H9 (cell line): Measurements from ENCODE around the gene RBPJ. TPM values are rescaled to one million over a fixed set of nuclear protein-coding genes. Genes with fewer than 3 reads are reported as not detected.

ENCODE experiments used
- DNase-seq: peaks from one replicate; pipeline ENCODE4 v3.0.0-alpha.2; 2017
- H2AFZ ChIP-seq: one replicate; pipeline ENCODE4 v1.6.1; 2013; ENCODE audit warnings: mild to moderate bottlenecking, low read length, control low read depth, moderate library complexity
- H2AK5ac ChIP-seq: 2 replicates; pipeline ENCODE4 v1.6.1; 2013; ENCODE audit warnings: low read length, control low read depth, mixed read lengths; ENCODE audit not compliant: insufficient read length
- H2BK120ac ChIP-seq: one replicate; pipeline ENCODE4 v1.6.1; 2013; ENCODE audit warnings: low read depth, mild to moderate bottlenecking, low read length, control low read depth, inconsistent platforms; ENCODE audit not compliant: poor library complexity, severe bottlenecking
- H2BK12ac ChIP-seq: 2 replicates; pipeline ENCODE4 v1.6.1; 2013; ENCODE audit warnings: low read length, control low read depth, mixed read lengths, low read depth; ENCODE audit not compliant: insufficient read length
- H2BK15ac ChIP-seq: 2 replicates; pipeline ENCODE4 v1.6.1; 2013; ENCODE audit warnings: low read depth, low read length, control low read depth
- H2BK20ac ChIP-seq: one replicate; pipeline ENCODE4 v1.6.1; 2013; ENCODE audit warnings: low read depth, mild to moderate bottlenecking, low read length, control low read depth, inconsistent platforms; ENCODE audit not compliant: poor library complexity, severe bottlenecking
- H2BK5ac ChIP-seq: 2 replicates; pipeline ENCODE4 v1.6.1; 2013; ENCODE audit warnings: low read length, control low read depth, mixed read lengths; ENCODE audit not compliant: insufficient read length
- H3K14ac ChIP-seq: 2 replicates; pipeline ENCODE4 v1.6.1; 2013; ENCODE audit warnings: low read length, control low read depth; ENCODE audit not compliant: insufficient read depth
- H3K18ac ChIP-seq: 2 replicates; pipeline ENCODE4 v1.6.1; 2013; ENCODE audit warnings: low read depth, mild to moderate bottlenecking, mixed read lengths, low read length, control low read depth; ENCODE audit not compliant: insufficient read length
- H3K23ac ChIP-seq: 2 replicates; pipeline ENCODE4 v1.6.1; 2013; ENCODE audit warnings: low read length, control low read depth, mixed read lengths, low read depth; ENCODE audit not compliant: insufficient read length
- H3K23me2 ChIP-seq: 2 replicates; pipeline ENCODE4 v1.6.1; 2013; ENCODE audit warnings: low read depth, mild to moderate bottlenecking, mixed read lengths, low read length, control low read depth; ENCODE audit not compliant: insufficient read length, poor library complexity, severe bottlenecking
- H3K27ac ChIP-seq: 2 replicates; pipeline ENCODE4 v1.5.1; 2013; ENCODE audit warnings: low read length, control low read depth, mixed read lengths, low read depth; ENCODE audit not compliant: insufficient read length
- H3K27me3 ChIP-seq: 2 replicates; pipeline ENCODE4 v1.6.1; 2013; ENCODE audit warnings: low read length, control low read depth, inconsistent platforms; ENCODE audit not compliant: insufficient read depth
- H3K4ac ChIP-seq: 2 replicates; pipeline ENCODE4 v1.6.1; 2013; ENCODE audit warnings: low read depth, mild to moderate bottlenecking, control low read depth, inconsistent platforms, low read length, moderate library complexity
- H3K4me1 ChIP-seq: 2 replicates; pipeline ENCODE4 v1.6.1; 2013; ENCODE audit warnings: low read length, control low read depth, inconsistent platforms; ENCODE audit not compliant: insufficient read depth
- H3K4me2 ChIP-seq: 2 replicates; pipeline ENCODE4 v1.6.1; 2013; ENCODE audit warnings: low read length, control low read depth, mixed read lengths; ENCODE audit not compliant: insufficient read length, insufficient read depth
- H3K56ac ChIP-seq: 2 replicates; pipeline ENCODE4 v1.6.1; 2013; ENCODE audit warnings: low read depth, mild to moderate bottlenecking, mixed read lengths, low read length, control low read depth; ENCODE audit not compliant: insufficient read length
- H3K79me1 ChIP-seq: 2 replicates; pipeline ENCODE4 v1.6.1; 2013; ENCODE audit warnings: low read depth, mild to moderate bottlenecking, moderate library complexity, low read length, control low read depth, inconsistent platforms; ENCODE audit not compliant: insufficient read depth, poor library complexity, severe bottlenecking
- H3K79me2 ChIP-seq: 2 replicates; pipeline ENCODE4 v1.6.1; 2013; ENCODE audit warnings: low read length, control low read depth, inconsistent platforms; ENCODE audit not compliant: insufficient read depth
- H3K9ac ChIP-seq: 2 replicates; pipeline ENCODE4 v1.6.1; 2013; ENCODE audit warnings: low read length, control low read depth, mixed read lengths; ENCODE audit not compliant: insufficient read length; ENCODE audit errors: extremely low read depth
- H3K9me3 ChIP-seq: one replicate; pipeline ENCODE4 v1.6.1; 2013; ENCODE audit warnings: low read depth, low read length, inconsistent platforms; ENCODE audit not compliant: control insufficient read depth
- H3T11ph ChIP-seq: one replicate; pipeline ENCODE4 v1.6.1; 2013; ENCODE audit warnings: mild to moderate bottlenecking, low read length, control low read depth, inconsistent platforms
- H4K20me1 ChIP-seq: one replicate; pipeline ENCODE4 v1.6.1; 2013; ENCODE audit not compliant: control insufficient read depth, insufficient read length, insufficient read depth
- H4K5ac ChIP-seq: 2 replicates; pipeline ENCODE4 v1.6.1; 2013; ENCODE audit warnings: low read depth, mild to moderate bottlenecking, mixed read lengths, low read length, control low read depth; ENCODE audit not compliant: insufficient read length
- H4K8ac ChIP-seq: replicated peaks from 2 replicates; pipeline ENCODE4 v1.6.1; 2013; ENCODE audit warnings: low read length, control low read depth, mixed read lengths, low read depth; ENCODE audit not compliant: insufficient read length
- H4K91ac ChIP-seq: 2 replicates; pipeline ENCODE4 v1.6.1; 2013; ENCODE audit warnings: low read depth, mild to moderate bottlenecking, moderate library complexity, mixed read lengths, low read length, control low read depth; ENCODE audit not compliant: insufficient read length
- H3K27ac Mint-ChIP-seq, 3 experiments: 2 replicates in 2 of 3; 3 replicates in 1 of 3; pipeline ENCODE4 v1.8.0; 2020 to 2021; ENCODE audit warnings: mixed read lengths in 3 of 3, mild to moderate bottlenecking in 1 of 3, moderate library complexity in 1 of 3
- H3K27me3 Mint-ChIP-seq: 2 replicates; pipeline ENCODE4 v1.8.0; 2021; ENCODE audit warnings: low read depth, mild to moderate bottlenecking, moderate library complexity, mixed read lengths
- H3K36me3 Mint-ChIP-seq, 3 experiments: 2 replicates in 2 of 3; 3 replicates in 1 of 3; pipeline ENCODE4 v1.8.0; 2020 to 2021; ENCODE audit warnings: low read depth in 3 of 3, mixed read lengths in 3 of 3; ENCODE audit not compliant: insufficient read depth in 1 of 3
- H3K4me1 Mint-ChIP-seq, 2 experiments: 2 replicates each; pipeline ENCODE4 v1.8.0; 2020; ENCODE audit warnings: mixed read lengths in 2 of 2
- H3K4me3 Mint-ChIP-seq, 2 experiments: 2 replicates in 1 of 2; 3 replicates in 1 of 2; pipeline ENCODE4 v1.8.0; 2020 to 2021; ENCODE audit warnings: mild to moderate bottlenecking in 2 of 2, mixed read lengths in 2 of 2, moderate library complexity in 1 of 2
- H3K9me3 Mint-ChIP-seq, 2 experiments: 2 replicates in 1 of 2; 3 replicates in 1 of 2; pipeline ENCODE4 v1.8.0; 2020; ENCODE audit warnings: mild to moderate bottlenecking in 2 of 2, mixed read lengths in 2 of 2, moderate library complexity in 1 of 2
- WGBS: extraction: QIAGEN DNeasy Blood & Tissue Kit; methylation state at CpG from one replicate; pipeline ENCODE4 v1.1.7; 2013; ENCODE audit warnings: missing lambda C conversion rate, low lambda C conversion rate, mixed read lengths; ENCODE audit not compliant: insufficient read length; ENCODE audit errors: extremely low coverage; 5-methylcytosine and 5-hydroxymethylcytosine counted together
- long read RNA-seq: library from polyadenylated mRNA; unstranded; transcript quantifications from one replicate; pipeline ENCODE4 v2.0.0, GENCODE V29; 2020
- total RNA-seq: library from RNA; stranded (reverse); gene quantifications from 2 replicates; pipeline ENCODE4 v1.2.1, GENCODE V29; 2021
- TF ChIP-seq, protein P1 (sequence below): fragments of 200-600 bp; sonication (generic); conservative IDR thresholded peaks from 3 replicates; pipeline ENCODE4 v1.8.0; 2021; ENCODE audit warnings: antibody characterized with exemption, mild to moderate bottlenecking

RBPJ gene
- total RNA-seq, result 155 and 166 TPM in 2 replicates
- long read RNA-seq, full-length matches to known transcripts, result 426 of 628 reads
- long read RNA-seq, partial matches to known transcripts, result 92 of 628 reads
- long read RNA-seq, other reads (novel, unspliced or antisense), result 110 of 628 reads

GRCh38 chr4:26320538-26321372 lies at the start of gene RBPJ:
Gene RBPJ (plus strand): TSS chr4:26321014. CDS start chr4:26321029, 15 bp downstream.
- peaks cover 43% of the 10 kb centered on the region for H3K79me2 ChIP-seq
- H3K9me3 Mint-ChIP-seq, result peaks cover 7 to 12% of the 10 kb centered on the region in 2 experiments
- H3K4me1 Mint-ChIP-seq, result peaks cover 30 to 38% of the 10 kb centered on the region in 2 experiments

More at GRCh38 chr4:26320538-26321372, at the start of gene RBPJ:
- Histone ChIP-seq H3K18ac (peak within 1 kb of the TSS; percentile 90), H2BK5ac (peak within 1 kb of the TSS; percentile 97), H3K14ac (peak within 1 kb of the TSS; percentile 99), H3K9ac (peak within 1 kb of the TSS; percentile 99), H4K91ac (peak within 1 kb of the TSS; percentile 91), H2BK15ac (no peak within 1 kb of the TSS), H3K23ac (no peak within 1 kb of the TSS), H4K5ac (peak within 1 kb of the TSS; percentile 84), H2BK12ac (peak within 1 kb of the TSS; percentile 74), H3K23me2 (peaks cover 22% of the 10 kb centered on the region), H3K27ac (peak within 1 kb of the TSS; percentile 97), H3K27me3 (no peaks in the 10 kb centered on the region), H4K8ac (no peak within 1 kb of the TSS), H3K9me3 (no peaks in the 10 kb centered on the region), H2AFZ (no peak within 1 kb of the TSS), H3T11ph (no peak within 1 kb of the TSS), H3K4me2 (peak within 1 kb of the TSS; percentile 99), H2BK20ac (no peak within 1 kb of the TSS), H2BK120ac (peak within 1 kb of the TSS; percentile 91), H3K4me1 (no peaks in the 10 kb centered on the region; the same call in 1 of the 2 replicates), H3K4ac (peak within 1 kb of the TSS; percentile 42; the same call in 1 of the 2 replicates), H3K79me1 (no peaks in the 10 kb centered on the region), H4K20me1 (no peaks in the 10 kb centered on the region), H2AK5ac (peak within 1 kb of the TSS; percentile 80), H3K56ac (peak within 1 kb of the TSS; percentile 34)
- WGBS, result no CpG with 5 or more reads among the region's 102 CpGs
- peak within 1 kb of the TSS; percentile 98 for H3K27ac Mint-ChIP-seq
- peak within 1 kb of the TSS; percentile 96 to 97 for H3K4me3 Mint-ChIP-seq
- TF ChIP-seq, protein P1, sequence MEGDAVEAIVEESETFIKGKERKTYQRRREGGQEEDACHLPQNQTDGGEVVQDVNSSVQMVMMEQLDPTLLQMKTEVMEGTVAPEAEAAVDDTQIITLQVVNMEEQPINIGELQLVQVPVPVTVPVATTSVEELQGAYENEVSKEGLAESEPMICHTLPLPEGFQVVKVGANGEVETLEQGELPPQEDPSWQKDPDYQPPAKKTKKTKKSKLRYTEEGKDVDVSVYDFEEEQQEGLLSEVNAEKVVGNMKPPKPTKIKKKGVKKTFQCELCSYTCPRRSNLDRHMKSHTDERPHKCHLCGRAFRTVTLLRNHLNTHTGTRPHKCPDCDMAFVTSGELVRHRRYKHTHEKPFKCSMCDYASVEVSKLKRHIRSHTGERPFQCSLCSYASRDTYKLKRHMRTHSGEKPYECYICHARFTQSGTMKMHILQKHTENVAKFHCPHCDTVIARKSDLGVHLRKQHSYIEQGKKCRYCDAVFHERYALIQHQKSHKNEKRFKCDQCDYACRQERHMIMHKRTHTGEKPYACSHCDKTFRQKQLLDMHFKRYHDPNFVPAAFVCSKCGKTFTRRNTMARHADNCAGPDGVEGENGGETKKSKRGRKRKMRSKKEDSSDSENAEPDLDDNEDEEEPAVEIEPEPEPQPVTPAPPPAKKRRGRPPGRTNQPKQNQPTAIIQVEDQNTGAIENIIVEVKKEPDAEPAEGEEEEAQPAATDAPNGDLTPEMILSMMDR, result no peak
- DNase-seq, result peak; percentile 97
- H3K27me3 Mint-ChIP-seq, result no peaks in the 10 kb centered on the region; the same call in 1 of the 2 replicates
- H3K36me3 Mint-ChIP-seq, result peaks cover 2 to 14% (median 7%) of the 10 kb centered on the region in 3 experiments
